H1 (cell line): Measurements from ENCODE around the gene SRSF7. TPM values are rescaled to one million over a fixed set of nuclear protein-coding genes. Genes with fewer than 3 reads are reported as not detected.

Source experiments
- CHD7 ChIP-seq: fragments of 300-600 bp; sonication (generic); IDR thresholded peaks from 2 replicates; pipeline ENCODE4 v1.7.1; 2012; ENCODE audit warnings: low read length, moderate library complexity, mild to moderate bottlenecking, inconsistent platforms; ENCODE audit not compliant: insufficient replicate concordance
- EZH2 ChIP-seq: fragments of 200-600 bp; sonication (generic); IDR thresholded peaks from 2 replicates; pipeline ENCODE4 v1.7.1; 2012; ENCODE audit warnings: low read depth, mild to moderate bottlenecking, moderate library complexity, low read length, inconsistent platforms; ENCODE audit not compliant: severe bottlenecking
- GABPA ChIP-seq: IDR thresholded peaks from 2 replicates; pipeline ENCODE4 v1.6.1; 2011; ENCODE audit warnings: mild to moderate bottlenecking, low read length, moderate library complexity, borderline replicate concordance; ENCODE audit not compliant: insufficient read depth
- NANOG ChIP-seq: IDR thresholded peaks from 2 replicates; pipeline ENCODE4 v1.6.1; 2011; ENCODE audit warnings: low read length, low read depth, mild to moderate bottlenecking, inconsistent platforms; ENCODE audit not compliant: insufficient read depth, poor library complexity, severe bottlenecking
- POLR2A ChIP-seq, 2 experiments: IDR thresholded peaks; 1 replicate in 1 of 2; 2 replicates in 1 of 2; pipeline ENCODE4 v1.6.1; 2011; ENCODE audit warnings: low read depth in 2 of 2, low read length in 2 of 2, mild to moderate bottlenecking in 2 of 2; ENCODE audit errors: control extremely low read depth in 1 of 2
- POLR2AphosphoS5 ChIP-seq: IDR thresholded peaks from 2 replicates; pipeline ENCODE4 v1.6.1; 2011; ENCODE audit warnings: low read depth, low read length
- RBBP5 ChIP-seq: IDR thresholded peaks from 2 replicates; pipeline ENCODE4 v1.7.1; 2012; ENCODE audit warnings: low read depth, mild to moderate bottlenecking, inconsistent platforms, low read length, moderate library complexity, borderline replicate concordance
- SIN3A ChIP-seq, 2 experiments: IDR thresholded peaks in 1 of 2; conservative IDR thresholded peaks in 1 of 2; 2 replicates each; pipeline ENCODE4 v1.6.1; 2011 to 2012; ENCODE audit warnings: low read length in 2 of 2, improper control_type of control experiment in 1 of 2, low read depth in 1 of 2, mild to moderate bottlenecking in 1 of 2
- TEAD4 ChIP-seq: IDR thresholded peaks from 2 replicates; pipeline ENCODE4 v1.6.1; 2012; ENCODE audit warnings: low read depth, low read length, inconsistent platforms, mixed read lengths
- polyA plus RNA-seq, 7 experiments: library from polyadenylated mRNA; depleted of rRNA in 3 of 7; stranded (reverse) in 5 of 7; unstranded in 2 of 7; fragments of >200 nt in 5 of 7; fragments of 200-250 nt in 2 of 7; gene quantifications; 1 replicate in 5 of 7; 2 replicates in 1 of 7; 4 replicates in 1 of 7; pipeline versions ENCODE4 v1.2.1 to v1.2.3, GENCODE V29; 2011 to 2013; ENCODE audit warnings: missing spikeins in 2 of 7, mixed read lengths in 2 of 7
- total RNA-seq: library from RNA; stranded (reverse); fragmentation: NEBNext Ultra II Directional; extraction: Animal tissue kit (Norgen Biotek cat#: 25700); gene quantifications from 2 replicates; pipeline ENCODE4 v1.2.1, GENCODE V29; 2021

SRSF7 gene
- total and polyA plus RNA-seq, 2 of the 8 experiments (the other 6 are each of a cell fraction or from before 2014, with no cell fraction given), result 370 to 415 TPM

GRCh38 chr2:38704664-38705063 lies 46.5 kb downstream of the SRSF7 start (continued):
- TF ChIP-seq CHD7, result no peak
- no peak for TF ChIP-seq GABPA
- no peak for TF ChIP-seq POLR2AphosphoS5
- no peak for TF ChIP-seq EZH2
- no peak for TF ChIP-seq POLR2A (IDR thresholded peaks at IDR 0.05; ENCODE audit: control extremely low read depth in 1 of 2, low read depth in 2 of 2, low read length in 2 of 2)
- TF ChIP-seq RBBP5, result no peak
- TF ChIP-seq NANOG, result no peak
- TF ChIP-seq TEAD4, result no peak
- no peak for TF ChIP-seq SIN3A (conservative IDR thresholded peaks at IDR 0.05 in 1 of 2, IDR thresholded peaks at IDR 0.05 in 1 of 2; ENCODE audit: low read depth in 1 of 2, low read length in 2 of 2)
